Stimulated activated naive CD8-positive, alpha-beta T cell treated with anti-CD3 and anti-CD28 coated beads, Interleukin-15, amount 100 ng/mL, for 72 hours (primary cell): ENCODE results near the gene ABCB1.
"Not testable (repeated sequence)": the region's sequence is repeated elsewhere in the genome, so short reads cannot be mapped to it uniquely, and the experiment has no call there.

Experiments used
- ATAC-seq: fragments of 150-1000 bp; cut with Tn5 transposase; 2 replicates; pipeline ENCODE4 v1.10.0; 2021; ENCODE audit warnings: mild to moderate bottlenecking, moderate library complexity
- DNase-seq, 2 donors: peaks; one replicate each; pipeline ENCODE4 v3.0.0; 2021 to 2022
- H3K27ac Mint-ChIP-seq, 2 donors: one replicate each; pipeline ENCODE4 v1.8.0; 2022; ENCODE audit warnings: mild to moderate bottlenecking in 2 of 2, mixed read lengths in 2 of 2, moderate library complexity in 2 of 2
- H3K27me3 Mint-ChIP-seq: one replicate; pipeline ENCODE4 v1.8.0; 2022; ENCODE audit warnings: mixed read lengths
- H3K4me1 Mint-ChIP-seq: one replicate; pipeline ENCODE4 v1.8.0; 2022; ENCODE audit warnings: mild to moderate bottlenecking, mixed read lengths
- H3K4me3 Mint-ChIP-seq, 2 donors: one replicate each; pipeline ENCODE4 v1.8.0; 2022; ENCODE audit warnings: mild to moderate bottlenecking in 2 of 2, mixed read lengths in 2 of 2, moderate library complexity in 1 of 2
- H3K9me3 Mint-ChIP-seq, 2 donors: one replicate each; pipeline ENCODE4 v1.8.0; 2022; ENCODE audit warnings: mixed read lengths in 2 of 2

ABCB1 gene

DNA sequence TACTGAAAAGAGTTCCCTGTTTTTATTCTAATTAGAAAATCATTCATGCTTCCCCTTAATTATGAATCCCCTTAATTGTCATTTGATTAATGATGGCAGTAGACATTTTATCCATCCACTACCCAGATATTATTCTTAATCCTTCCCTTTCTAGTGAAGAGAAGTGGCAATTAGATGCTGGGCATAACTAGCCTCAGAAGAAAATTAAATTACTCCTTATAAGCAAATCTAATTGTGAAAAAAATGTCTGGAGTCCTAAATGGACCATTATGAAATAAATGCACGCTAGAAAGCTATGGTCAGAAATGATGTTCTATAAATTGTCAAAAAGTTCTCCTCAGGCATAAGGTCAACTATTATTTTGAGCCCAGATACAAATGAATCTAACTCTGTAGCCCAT lies 4.5 kb downstream of the ABCB1 start:
- H3K9me3 Mint-ChIP-seq, result no peaks in the 10 kb centered on the region
- H3K4me1 Mint-ChIP-seq, result peaks cover 23% of the 10 kb centered on the region
- ATAC-seq (no peak), DNase-seq (no peak)
- no peaks in the 10 kb centered on the region for H3K27me3 Mint-ChIP-seq
- no peak overlapping the region for H3K4me3 Mint-ChIP-seq
- no peak overlapping the region for H3K27ac Mint-ChIP-seq

DNA sequence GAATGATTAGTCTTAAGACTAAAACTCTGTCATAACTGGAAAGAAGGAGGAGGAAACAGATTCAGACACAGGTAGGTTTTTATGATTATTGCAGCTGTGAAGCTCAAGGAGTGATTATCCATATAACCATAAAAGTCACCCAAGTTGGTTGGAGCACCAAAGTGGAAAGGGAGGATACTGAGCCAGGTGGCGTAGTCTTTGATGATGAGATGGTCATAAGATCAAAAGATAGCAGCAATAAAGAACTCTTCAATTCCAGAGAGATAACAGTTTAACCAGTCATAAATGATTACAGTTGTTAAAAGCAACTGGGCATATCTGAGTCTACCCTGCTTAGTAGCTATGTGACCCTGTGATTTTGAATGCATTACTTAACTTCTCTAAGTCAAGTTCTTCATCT lies 8.4 kb downstream of the ABCB1 start:
- peaks cover 6% of the 10 kb centered on the region for H3K4me1 Mint-ChIP-seq
- no peaks in the 10 kb centered on the region for H3K27me3 Mint-ChIP-seq
- no peak overlapping the region for H3K27ac Mint-ChIP-seq
- H3K4me3 Mint-ChIP-seq, result no peak overlapping the region
- no peak for ATAC-seq
- DNase-seq, result no peak
- H3K9me3 Mint-ChIP-seq, result no peaks in the 10 kb centered on the region

DNA sequence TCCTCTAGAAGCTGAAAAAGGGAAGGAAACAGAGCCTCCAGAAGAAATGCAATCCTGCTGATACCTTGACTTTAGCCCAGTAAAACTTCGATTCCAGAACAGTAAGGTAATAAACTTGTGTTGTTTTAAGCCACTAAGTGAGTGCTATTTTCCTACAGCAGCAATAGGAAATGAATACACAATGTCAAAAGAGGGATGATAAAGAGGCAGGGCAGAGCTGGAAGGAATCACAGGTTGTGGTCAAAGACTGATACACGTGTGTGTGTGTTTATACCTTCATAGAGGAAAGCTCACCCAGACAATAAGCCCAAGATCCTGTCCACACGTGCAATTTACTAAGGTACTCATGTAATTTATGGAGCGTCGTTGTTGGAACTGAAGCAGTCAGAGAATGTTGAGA lies 9.5 kb downstream of the ABCB1 start:
- H3K4me3 Mint-ChIP-seq, result no peak overlapping the region

GRCh38 chr7:87590578-87590977 lies 10.1 kb downstream of the ABCB1 start:
- peak; percentile 71 for ATAC-seq
- Mint-ChIP-seq H3K4me3 (no peak overlapping the region), H3K27me3 (no peaks in the 10 kb centered on the region), H3K27ac (no peak overlapping the region), H3K9me3 (no peaks in the 10 kb centered on the region), H3K4me1 (peaks cover 8% of the 10 kb centered on the region)
- no peak for DNase-seq

More for the DNA sequence above, 9.5 kb downstream of the ABCB1 start:
- DNase-seq (no peak), ATAC-seq (no peak)
- Mint-ChIP-seq H3K4me1 (peaks cover 4% of the 10 kb centered on the region), H3K9me3 (no peaks in the 10 kb centered on the region), H3K27me3 (no peaks in the 10 kb centered on the region), H3K27ac (no peak overlapping the region)

GRCh38 chr7:87589631-87590030 lies 11.1 kb downstream of the ABCB1 start:
- no peak overlapping the region for H3K27ac Mint-ChIP-seq
- H3K4me1 Mint-ChIP-seq, result peaks cover 8% of the 10 kb centered on the region
- no peaks in the 10 kb centered on the region for H3K27me3 Mint-ChIP-seq
- H3K4me3 Mint-ChIP-seq, result no peak overlapping the region
- ATAC-seq (no peak), DNase-seq (no peak)
- H3K9me3 Mint-ChIP-seq, result no peaks in the 10 kb centered on the region

DNA sequence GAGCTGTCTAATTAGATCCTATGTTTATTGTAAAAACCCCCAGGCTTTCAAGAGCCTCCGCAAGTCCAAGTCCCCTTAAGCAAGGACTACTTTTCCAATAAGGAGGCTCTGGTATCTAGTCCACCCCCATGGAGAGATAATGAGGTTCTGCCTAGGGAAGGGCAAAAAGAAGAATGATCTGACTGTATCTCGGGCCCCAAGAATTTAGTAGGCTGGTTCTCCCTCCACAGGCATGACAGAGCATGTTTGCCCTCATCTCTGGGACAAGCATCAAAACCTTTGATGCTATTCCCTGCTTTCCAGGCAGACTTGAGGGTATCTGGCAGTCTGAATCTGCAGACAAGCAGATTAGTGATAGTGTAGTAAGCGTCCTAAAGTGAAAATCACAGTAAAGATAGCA lies 19.0 kb downstream of the ABCB1 start:
- Mint-ChIP-seq H3K4me1 (peaks cover 8% of the 10 kb centered on the region), H3K27ac (no peak overlapping the region), H3K9me3 (peaks cover 0 to 4% of the 10 kb centered on the region in 2 donors), H3K27me3 (no peaks in the 10 kb centered on the region), H3K4me3 (no peak overlapping the region)
- no peak for DNase-seq
- no peak for ATAC-seq

DNA sequence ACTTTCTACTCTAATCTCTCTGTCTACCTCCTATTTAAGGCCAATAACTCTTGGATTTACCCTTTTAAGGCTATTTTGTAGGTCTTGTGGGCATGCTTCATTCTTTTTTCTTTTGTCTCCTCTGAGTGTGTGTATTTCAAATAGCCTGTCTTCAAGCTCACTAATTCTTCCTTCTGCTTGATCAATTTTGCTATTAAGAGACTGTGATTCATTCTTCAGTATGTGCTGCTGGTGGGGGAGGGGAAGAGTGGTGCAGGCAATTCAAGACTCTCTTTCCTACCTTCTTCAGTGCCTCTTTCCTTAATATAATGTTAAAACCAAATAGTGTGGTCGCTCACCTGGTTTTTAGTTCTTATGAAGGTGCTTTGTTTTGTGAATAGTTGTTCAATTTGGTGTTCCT lies 20.0 kb downstream of the ABCB1 start:
- Mint-ChIP-seq H3K4me1 (peaks cover 3% of the 10 kb centered on the region), H3K9me3 (peaks cover 0 to 4% of the 10 kb centered on the region in 2 donors), H3K4me3 (no peak overlapping the region), H3K27ac (peak overlapping the region in 1 of 2 donors; percentile 51), H3K27me3 (no peaks in the 10 kb centered on the region)
- no peak for ATAC-seq
- DNase-seq, result no peak

- Mint-ChIP-seq H3K4me3 (no peak overlapping the region), H3K9me3 (peaks cover 0 to 4% of the 10 kb centered on the region in 2 donors), H3K27me3 (no peaks in the 10 kb centered on the region), H3K27ac (no peak overlapping the region), H3K4me1 (peaks cover 33% of the 10 kb centered on the region)
- DNase-seq (no peak), ATAC-seq (no peak)
Measured at GRCh38 chr7:87575521-87575920, 25.2 kb downstream of the ABCB1 start.

GRCh38 chr7:87574630-87575029 lies 26.1 kb downstream of the ABCB1 start:
- peaks cover 33% of the 10 kb centered on the region for H3K4me1 Mint-ChIP-seq
- DNase-seq, result no peak
- peak; percentile 89 for ATAC-seq
- H3K27me3 Mint-ChIP-seq, result no peaks in the 10 kb centered on the region
- peak overlapping the region in 1 of 2 donors; percentile 14 for H3K4me3 Mint-ChIP-seq
- H3K9me3 Mint-ChIP-seq, result peaks cover 0 to 2% of the 10 kb centered on the region in 2 donors
- H3K27ac Mint-ChIP-seq, result peak overlapping the region in 1 of 2 donors; percentile 82

GRCh38 chr7:87572513-87572912 lies 28.2 kb downstream of the ABCB1 start:
- not testable (repeated sequence) for H3K4me3 Mint-ChIP-seq, ATAC-seq
- H3K4me1 Mint-ChIP-seq, result peaks cover 33% of the 10 kb centered on the region

GRCh38 chr7:87570178-87570577 lies 30.5 kb downstream of the ABCB1 start:
- no peak for DNase-seq
- no peaks in the 10 kb centered on the region for H3K9me3 Mint-ChIP-seq
- no peak overlapping the region for H3K4me3 Mint-ChIP-seq
- peaks cover 26% of the 10 kb centered on the region for H3K4me1 Mint-ChIP-seq
- no peak overlapping the region for H3K27ac Mint-ChIP-seq
- no peaks in the 10 kb centered on the region for H3K27me3 Mint-ChIP-seq
- no peak for ATAC-seq

More at GRCh38 chr7:87572513-87572912, 28.2 kb downstream of the ABCB1 start:
- not testable (repeated sequence) for H3K27ac Mint-ChIP-seq, DNase-seq, H3K9me3 Mint-ChIP-seq, H3K27me3 Mint-ChIP-seq

DNA sequence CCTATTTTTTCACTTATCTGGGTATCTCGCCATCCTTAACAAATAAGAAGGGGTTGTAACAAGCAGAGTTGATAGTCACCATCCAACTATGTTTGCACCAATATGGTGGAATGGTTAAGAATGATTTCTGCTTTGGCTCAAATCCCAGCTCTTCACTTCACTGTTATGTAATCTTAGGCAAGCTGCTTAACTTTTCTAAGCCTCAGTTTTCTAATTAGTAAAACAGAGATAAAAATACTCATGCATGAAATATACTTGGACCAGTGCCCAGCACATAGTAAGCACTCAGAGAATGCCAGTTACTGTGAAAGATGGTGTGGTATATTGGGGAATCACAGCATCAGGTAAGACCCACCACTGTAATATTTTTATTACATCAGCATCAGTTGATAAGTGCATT lies 33.6 kb downstream of the ABCB1 start:
- no peak overlapping the region for H3K4me3 Mint-ChIP-seq
- ATAC-seq (no peak), DNase-seq (no peak)
- no peaks in the 10 kb centered on the region for H3K9me3 Mint-ChIP-seq
- no peak overlapping the region for H3K27ac Mint-ChIP-seq
- H3K4me1 Mint-ChIP-seq, result peaks cover 15% of the 10 kb centered on the region
- no peaks in the 10 kb centered on the region for H3K27me3 Mint-ChIP-seq

- Mint-ChIP-seq H3K4me1 (peaks cover 11% of the 10 kb centered on the region), H3K4me3 (no peak overlapping the region), H3K27ac (no peak overlapping the region), H3K27me3 (no peaks in the 10 kb centered on the region), H3K9me3 (no peaks in the 10 kb centered on the region)
- ATAC-seq (no peak), DNase-seq (no peak)
Measured at GRCh38 chr7:87566311-87566900, 34.3 kb downstream of the ABCB1 start.

- no peaks in the 10 kb centered on the region for H3K27me3 Mint-ChIP-seq
- no peak for DNase-seq
- no peak overlapping the region for H3K27ac Mint-ChIP-seq
- no peak overlapping the region for H3K4me3 Mint-ChIP-seq
- no peaks in the 10 kb centered on the region for H3K9me3 Mint-ChIP-seq
- peaks cover 7% of the 10 kb centered on the region for H3K4me1 Mint-ChIP-seq
- ATAC-seq, result no peak
Measured at GRCh38 chr7:87565877-87566276, 34.8 kb downstream of the ABCB1 start.

DNA sequence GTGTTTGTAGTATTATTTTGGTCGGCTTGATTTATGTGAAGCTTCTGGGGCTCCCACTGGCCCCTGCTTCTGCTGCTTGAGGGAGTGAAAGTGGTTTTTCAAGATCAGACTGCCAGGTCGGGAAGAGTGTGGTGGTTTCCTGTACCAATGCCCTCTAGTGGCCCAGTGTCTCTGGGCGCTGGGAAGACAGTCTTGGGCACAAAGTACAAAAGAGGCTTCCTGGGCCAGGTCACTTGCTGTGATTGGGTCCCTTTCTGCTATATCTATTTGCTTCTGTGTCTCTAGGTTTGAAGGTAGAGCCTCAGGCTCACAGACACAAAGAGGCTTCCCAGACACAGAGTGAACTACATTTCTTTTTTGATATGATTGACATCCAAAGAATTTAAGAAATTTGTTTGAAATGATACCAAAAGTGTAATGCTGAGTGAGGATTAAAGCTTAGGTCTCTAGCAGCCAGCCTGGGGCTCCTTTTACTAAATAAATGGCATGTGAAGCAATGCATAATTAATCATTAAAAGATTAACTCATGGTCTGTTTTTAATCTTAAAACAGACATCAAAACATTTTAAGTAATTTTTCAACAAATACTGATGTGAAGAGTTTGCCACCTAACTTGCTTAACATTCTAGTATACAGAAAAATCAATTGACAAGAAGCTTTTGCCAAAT lies 36.3 kb downstream of the ABCB1 start:
- Mint-ChIP-seq H3K4me3 (peak overlapping the region in 1 of 2 donors; percentile 26), H3K27ac (peak overlapping the region in 1 of 2 donors; percentile 93)
- DNase-seq, result peak; percentile 3 to 15

GRCh38 chr7:87561702-87562101 lies 39.0 kb downstream of the ABCB1 start:
- no peaks in the 10 kb centered on the region for H3K9me3 Mint-ChIP-seq
- H3K27me3 Mint-ChIP-seq, result no peaks in the 10 kb centered on the region
- peaks cover 7% of the 10 kb centered on the region for H3K4me1 Mint-ChIP-seq
- ATAC-seq (no peak), DNase-seq (no peak)
- no peak overlapping the region for H3K4me3 Mint-ChIP-seq
- H3K27ac Mint-ChIP-seq, result no peak overlapping the region

More for the DNA sequence above, 36.3 kb downstream of the ABCB1 start:
- Mint-ChIP-seq H3K9me3 (no peaks in the 10 kb centered on the region), H3K4me1 (peaks cover 7% of the 10 kb centered on the region), H3K27me3 (no peaks in the 10 kb centered on the region)
- ATAC-seq, result peak; percentile 71
